ENCODE data around the gene NT5DC3. TPM values are rescaled to one million over a fixed set of nuclear protein-coding genes. Genes with fewer than 3 reads are reported as not detected.

The NT5DC3 gene
- polyA plus RNA-seq, 2 of the 4 experiments (the other 2 are of a cell fraction) = 5.2 to 5.6 TPM

- ATAC-seq (no peak), DNase-seq (ENCODE audit: low read depth in 1 of 2, low spot score in 1 of 2) (no peak), FAIRE-seq (no peak)
- Histone ChIP-seq H3K27ac (no peak overlapping the region), H3K9me3 (peaks cover 9% of the 10 kb centered on the region), H3K4me1 (peaks cover 17% of the 10 kb centered on the region; the same call in 2 of the 3 replicates), H3K4me3 (no peak overlapping the region), H3K4me2 (no peak overlapping the region)
- ChIA-PET POLR2A (interaction anchor here (0.7 kb wide), 1 partner anchor 287 kb away, joined by 3 read pairs; no protein-coding TSS in a partner anchor), CTCF (interaction anchor here (1.3 to 1.6 kb wide), 2 partner anchors 26 to 49 kb away, joined by 3 read pairs; no protein-coding TSS in a partner anchor)
- TF ChIP-seq REST (IDR thresholded peaks at IDR 0.05) (no peak), ZSCAN20 (CRISPR knock-in tag; IDR thresholded peaks at IDR 0.05) (no peak), KDM5A (IDR thresholded peaks at IDR 0.05) (no peak), CHD4 (IDR thresholded peaks at IDR 0.05; ENCODE audit: borderline replicate concordance) (no peak), TP53 (CRISPR knock-in tag; IDR thresholded peaks at IDR 0.05) (no peak), ZC3H11A (IDR thresholded peaks at IDR 0.05) (no peak), RCOR1 (IDR thresholded peaks at IDR 0.05; ENCODE audit: low read depth, low read length) (no peak), FOSB (CRISPR knock-in tag; IDR thresholded peaks at IDR 0.05) (no peak), TFCP2L1 (CRISPR knock-in tag; IDR thresholded peaks at IDR 0.05) (no peak), MAZ (IDR thresholded peaks at IDR 0.05; ENCODE audit: borderline replicate concordance, low read depth, low read length) (no peak), MYC (IDR thresholded peaks at IDR 0.05; ENCODE audit: borderline replicate concordance, low read length) (no peak), HMGXB4 (CRISPR knock-in tag; IDR thresholded peaks at IDR 0.05; ENCODE audit: borderline replicate concordance) (no peak), CEBPB (IDR thresholded peaks at IDR 0.05) (no peak), NFE2L2 (conservative IDR thresholded peaks at IDR 0.05; ENCODE audit: low read length) (no peak), ELK1 (IDR thresholded peaks at IDR 0.05; ENCODE audit: low read depth, low read length) (no peak), FOXS1 (CRISPR knock-in tag; IDR thresholded peaks at IDR 0.05) (no peak), BCL3 (IDR thresholded peaks at IDR 0.05) (no peak), BHLHE40 (IDR thresholded peaks at IDR 0.05; ENCODE audit: low read depth, low read length) (no peak), CHD2 (IDR thresholded peaks at IDR 0.05; ENCODE audit: low read length, partially characterized antibody) (no peak)
- 87% methylated on average over 1 of the region's 1 CpG for WGBS (ENCODE audit: missing lambda C conversion rate)
These were observed 19.3 kb downstream of the NT5DC3 start for GRCh38 chr12:103821773-103822172.
